GM18951 (cell line): ENCODE measurements around the gene KLK15.

Experiments
- POLR2A ChIP-seq: IDR thresholded peaks from 4 replicates; pipeline ENCODE4 v1.6.1; 2011; ENCODE audit warnings: mild to moderate bottlenecking; ENCODE audit not compliant: insufficient read length, insufficient read depth; ENCODE audit errors: extremely low read depth
- in situ Hi-C: fragments of 300-500 bp; cut with MboI; formaldehyde crosslinking; loops from one replicate; pipeline ENCODE4 v1.12.0; 2022; ENCODE audit warnings: low sequenced_read_pairs, mixed read lengths, inconsistent platforms; ENCODE audit not compliant: unreplicated experiment

Gene KLK15, protein sequence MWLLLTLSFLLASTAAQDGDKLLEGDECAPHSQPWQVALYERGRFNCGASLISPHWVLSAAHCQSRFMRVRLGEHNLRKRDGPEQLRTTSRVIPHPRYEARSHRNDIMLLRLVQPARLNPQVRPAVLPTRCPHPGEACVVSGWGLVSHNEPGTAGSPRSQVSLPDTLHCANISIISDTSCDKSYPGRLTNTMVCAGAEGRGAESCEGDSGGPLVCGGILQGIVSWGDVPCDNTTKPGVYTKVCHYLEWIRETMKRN

DNA sequence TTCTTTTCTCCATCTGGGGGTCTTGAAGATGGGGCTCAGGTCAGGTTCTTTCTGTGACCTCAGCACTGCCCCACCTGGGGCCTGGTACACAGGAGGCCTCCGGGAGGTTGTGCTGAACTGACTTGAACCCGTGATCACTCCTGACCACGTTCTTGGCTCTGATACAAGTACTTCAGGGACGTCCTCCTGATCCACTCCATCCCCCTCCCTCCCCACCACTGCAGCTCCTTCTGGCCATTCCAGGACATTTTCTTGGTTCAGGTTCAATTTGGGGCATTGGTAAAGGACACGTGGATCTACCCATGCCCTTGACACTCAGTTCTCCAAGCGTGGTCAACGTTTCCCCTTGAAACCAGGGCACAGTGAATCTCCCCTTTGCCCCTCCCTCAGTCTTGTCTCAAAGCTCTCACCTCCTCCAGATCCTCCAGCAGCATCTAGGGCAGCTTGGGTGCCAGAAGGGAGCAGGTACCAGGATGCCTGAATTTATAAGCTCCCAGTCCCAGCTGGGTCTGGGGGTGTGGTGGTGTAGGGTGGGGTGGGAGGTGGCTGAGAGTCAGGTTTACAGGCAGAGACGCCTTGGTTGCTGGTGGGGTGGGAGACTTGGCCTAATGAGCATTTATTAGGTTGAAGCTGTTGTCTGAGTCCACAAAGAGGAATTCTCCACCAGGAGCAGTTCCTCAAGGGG, at the start of gene KLK15:
KLK15 (minus strand) TSS at position 458 of the 685 bp plus-strand sequence. CDS start 2,082 bp downstream, outside the sequence.
- TF ChIP-seq POLR2A = no peak
- in situ Hi-C loops = no loop called here

DNA sequence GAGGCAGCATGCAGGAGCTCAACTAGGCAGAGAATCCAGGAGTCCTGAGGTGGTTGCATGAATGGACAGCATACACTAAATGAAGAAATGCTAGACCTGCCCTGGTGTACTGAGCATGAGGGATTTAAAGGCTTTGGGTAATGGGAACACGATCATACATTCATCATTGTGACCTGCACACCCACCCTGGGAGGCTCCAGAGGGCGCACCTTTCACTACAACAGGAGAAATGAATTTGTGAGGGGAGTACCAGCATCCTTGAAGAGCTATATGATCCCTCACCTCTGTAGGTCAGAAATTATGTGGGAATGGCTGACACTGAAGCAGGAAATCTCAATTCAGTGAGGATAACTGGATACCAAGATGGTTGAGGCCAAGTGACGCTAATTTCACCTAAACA, 48.8 kb upstream of the KLK15 start:
- in situ Hi-C loops = no loop called here
- TF ChIP-seq POLR2A = no peak

GRCh38 chr19:50880241-50880640, 46.9 kb upstream of the KLK15 start:
- in situ Hi-C loops = no loop called here
- no peak for TF ChIP-seq POLR2A

- no peak for TF ChIP-seq POLR2A
- in situ Hi-C loops = no loop called here
Measured at GRCh38 chr19:50878851-50879250, 45.5 kb upstream of the KLK15 start.

- in situ Hi-C loops = no loop called here
- TF ChIP-seq POLR2A = no peak
Measured at GRCh38 chr19:50877338-50877737, 44.0 kb upstream of the KLK15 start.

DNA sequence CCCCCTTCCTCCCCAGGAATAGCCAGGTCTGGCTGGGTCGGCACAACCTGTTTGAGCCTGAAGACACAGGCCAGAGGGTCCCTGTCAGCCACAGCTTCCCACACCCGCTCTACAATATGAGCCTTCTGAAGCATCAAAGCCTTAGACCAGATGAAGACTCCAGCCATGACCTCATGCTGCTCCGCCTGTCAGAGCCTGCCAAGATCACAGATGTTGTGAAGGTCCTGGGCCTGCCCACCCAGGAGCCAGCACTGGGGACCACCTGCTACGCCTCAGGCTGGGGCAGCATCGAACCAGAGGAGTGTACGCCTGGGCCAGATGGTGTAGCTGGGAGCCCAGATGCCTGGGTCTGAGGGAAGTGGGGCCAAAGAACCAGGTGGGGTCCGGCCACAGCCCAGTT, 43.1 kb upstream of the KLK15 start:
- no peak for TF ChIP-seq POLR2A
- in situ Hi-C loops = no loop called here

GRCh38 chr19:50875795-50876422, 42.5 kb upstream of the KLK15 start:
- in situ Hi-C loops = no loop called here

GRCh38 chr19:50874211-50874610, 40.8 kb upstream of the KLK15 start:
- in situ Hi-C loops = no loop called here

More at GRCh38 chr19:50875795-50876422, 42.5 kb upstream of the KLK15 start:
- TF ChIP-seq POLR2A = no peak

DNA sequence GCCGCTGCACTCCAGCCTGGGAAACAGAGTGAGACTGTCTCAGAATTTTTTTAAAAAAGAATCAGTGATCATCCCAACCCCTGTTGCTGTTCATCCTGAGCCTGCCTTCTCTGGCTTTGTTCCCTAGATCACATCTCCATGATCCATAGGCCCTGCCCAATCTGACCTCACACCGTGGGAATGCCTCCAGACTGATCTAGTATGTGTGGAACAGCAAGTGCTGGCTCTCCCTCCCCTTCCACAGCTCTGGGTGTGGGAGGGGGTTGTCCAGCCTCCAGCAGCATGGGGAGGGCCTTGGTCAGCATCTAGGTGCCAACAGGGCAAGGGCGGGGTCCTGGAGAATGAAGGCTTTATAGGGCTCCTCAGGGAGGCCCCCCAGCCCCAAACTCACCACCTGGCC, 39.7 kb upstream of the KLK15 start, which contains the start of gene KLK2:
KLK2 (plus strand) TSS at position 384 of the 400 bp plus-strand sequence. CDS start 35 bp downstream, outside the sequence.
- in situ Hi-C loops = no loop called here
- TF ChIP-seq POLR2A = no peak

More at GRCh38 chr19:50874211-50874610, 40.8 kb upstream of the KLK15 start:
- no peak for TF ChIP-seq POLR2A

DNA sequence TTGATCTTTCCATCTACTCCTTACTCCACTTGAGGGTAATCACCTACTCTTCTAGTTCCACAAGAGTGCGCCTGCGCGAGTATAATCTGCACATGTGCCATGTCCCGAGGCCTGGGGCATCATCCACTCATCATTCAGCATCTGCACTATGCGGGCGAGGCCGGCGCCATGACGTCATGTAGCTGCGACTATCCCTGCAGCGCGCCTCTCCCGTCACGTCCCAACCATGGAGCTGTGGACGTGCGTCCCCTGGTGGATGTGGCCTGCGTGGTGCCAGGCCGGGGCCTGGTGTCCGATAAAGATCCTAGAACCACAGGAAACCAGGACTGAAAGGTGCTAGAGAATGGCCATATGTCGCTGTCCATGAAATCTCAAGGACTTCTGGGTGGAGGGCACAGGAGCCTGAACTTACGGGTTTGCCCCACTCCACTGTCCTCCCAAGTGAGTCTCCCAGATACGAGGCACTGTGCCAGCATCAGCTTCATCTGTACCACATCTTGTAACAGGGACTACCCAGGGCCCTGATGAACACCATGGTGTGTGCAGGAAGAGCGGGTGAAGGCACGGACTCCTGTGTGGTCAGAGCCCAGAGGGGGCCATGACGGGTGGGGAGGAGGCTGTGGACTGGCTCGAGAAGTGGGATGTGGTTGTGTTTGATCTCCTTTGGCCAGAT, 37.2 kb upstream of the KLK15 start:
- in situ Hi-C loops = no loop called here
- TF ChIP-seq POLR2A = no peak

DNA sequence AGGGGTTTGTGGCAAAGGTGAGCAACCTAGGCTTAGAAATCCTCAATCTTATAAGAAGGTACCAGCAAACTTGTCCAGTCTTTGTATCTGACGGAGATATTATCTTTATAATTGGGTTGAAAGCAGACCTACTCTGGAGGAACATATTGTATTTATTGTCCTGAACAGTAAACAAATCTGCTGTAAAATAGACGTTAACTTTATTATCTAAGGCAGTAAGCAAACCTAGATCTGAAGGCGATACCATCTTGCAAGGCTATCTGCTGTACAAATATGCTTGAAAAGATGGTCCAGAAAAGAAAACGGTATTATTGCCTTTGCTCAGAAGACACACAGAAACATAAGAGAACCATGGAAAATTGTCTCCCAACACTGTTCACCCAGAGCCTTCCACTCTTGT, 36.1 kb upstream of the KLK15 start:
- in situ Hi-C loops = no loop called here

GRCh38 chr19:50861496-50862286, 28.3 kb upstream of the KLK15 start:
- TF ChIP-seq POLR2A = no peak
- in situ Hi-C loops = no loop called here

More for the DNA sequence above, 36.1 kb upstream of the KLK15 start:
- TF ChIP-seq POLR2A = no peak

DNA sequence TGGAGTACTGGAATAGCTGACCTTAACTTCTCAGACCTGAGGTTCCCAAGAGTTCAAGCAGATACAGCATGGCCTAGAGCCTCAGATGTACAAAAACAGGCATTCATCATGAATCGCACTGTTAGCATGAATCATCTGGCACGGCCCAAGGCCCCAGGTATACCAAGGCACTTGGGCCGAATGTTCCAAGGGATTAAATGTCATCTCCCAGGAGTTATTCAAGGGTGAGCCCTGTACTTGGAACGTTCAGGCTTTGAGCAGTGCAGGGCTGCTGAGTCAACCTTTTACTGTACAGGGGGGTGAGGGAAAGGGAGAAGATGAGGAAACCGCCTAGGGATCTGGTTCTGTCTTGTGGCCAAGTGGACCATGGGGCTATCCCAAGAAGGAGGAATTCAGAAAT, 27.6 kb upstream of the KLK15 start:
- in situ Hi-C loops = no loop called here
- no peak for TF ChIP-seq POLR2A

DNA sequence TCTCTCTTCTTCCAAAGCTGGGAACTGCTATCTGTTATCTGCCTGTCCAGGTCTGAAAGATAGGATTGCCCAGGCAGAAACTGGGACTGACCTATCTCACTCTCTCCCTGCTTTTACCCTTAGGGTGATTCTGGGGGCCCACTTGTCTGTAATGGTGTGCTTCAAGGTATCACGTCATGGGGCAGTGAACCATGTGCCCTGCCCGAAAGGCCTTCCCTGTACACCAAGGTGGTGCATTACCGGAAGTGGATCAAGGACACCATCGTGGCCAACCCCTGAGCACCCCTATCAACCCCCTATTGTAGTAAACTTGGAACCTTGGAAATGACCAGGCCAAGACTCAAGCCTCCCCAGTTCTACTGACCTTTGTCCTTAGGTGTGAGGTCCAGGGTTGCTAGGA, 26.5 kb upstream of the KLK15 start:
- in situ Hi-C loops = no loop called here
- no peak for TF ChIP-seq POLR2A
